Hair follicle dermal papilla cell (primary cell): ENCODE data around the gene FFAR2. TPM values are rescaled to one million over a fixed set of nuclear protein-coding genes. Genes with fewer than 3 reads are reported as not detected.

Source experiments
- small RNA-seq: library from RNA; depleted of rRNA; stranded (forward); fragments of <200 nt; gene quantifications from one replicate; pipeline ENCODE3, GENCODE V24; 2012
- total RNA-seq: library from RNA; depleted of rRNA; stranded (reverse); fragments of >200 nt; gene quantifications from 2 replicates; pipeline ENCODE4 v1.2.3, GENCODE V29; 2012

Gene FFAR2
- total RNA-seq: not detected in 2 replicates

DNA sequence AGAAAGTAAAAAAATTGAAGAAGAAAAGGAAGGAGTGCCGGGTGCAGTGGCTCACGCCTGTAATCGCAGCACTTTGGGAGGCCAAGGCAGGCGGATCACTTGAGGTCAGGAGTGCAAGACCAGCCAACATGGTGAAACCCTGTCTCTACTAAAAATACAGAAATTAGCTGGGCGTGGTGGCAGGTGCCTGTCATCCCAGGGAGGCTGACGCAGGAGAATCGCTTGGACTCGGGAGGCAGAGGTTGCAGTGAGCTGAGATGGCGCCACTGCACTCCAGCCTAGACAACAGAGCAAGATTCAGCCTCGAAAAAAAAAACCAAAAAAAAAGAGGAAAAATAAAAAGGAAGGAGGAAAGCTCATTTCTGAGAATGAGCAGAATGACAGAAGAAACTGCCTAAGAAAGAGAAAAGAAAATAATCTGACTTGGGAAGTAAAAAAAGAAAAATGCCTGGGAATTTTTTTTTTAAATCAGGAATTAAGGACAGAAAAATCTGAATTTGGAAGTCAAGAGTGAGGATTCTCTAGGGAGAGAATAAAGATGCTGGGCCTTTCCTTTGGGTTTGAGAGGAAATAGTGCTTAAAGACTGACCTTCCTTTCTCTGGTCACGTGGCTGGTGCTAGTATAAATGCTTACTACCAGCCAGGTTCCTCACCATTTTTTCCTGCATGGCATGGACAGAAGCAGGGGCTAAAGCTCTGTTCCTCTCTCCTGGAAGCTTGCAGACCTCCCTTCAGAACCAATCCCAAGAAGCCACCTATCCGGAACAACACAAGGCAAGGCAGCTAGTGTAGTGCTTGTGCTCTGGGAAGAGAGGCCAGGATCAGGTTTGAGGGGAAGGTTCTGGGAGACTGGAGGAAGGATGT lies at the start of gene FFAR2:
TSS of gene FFAR2 (plus strand) at position 652 of the 864 bp plus-strand sequence. CDS start 1,458 bp downstream, outside the sequence.

DNA sequence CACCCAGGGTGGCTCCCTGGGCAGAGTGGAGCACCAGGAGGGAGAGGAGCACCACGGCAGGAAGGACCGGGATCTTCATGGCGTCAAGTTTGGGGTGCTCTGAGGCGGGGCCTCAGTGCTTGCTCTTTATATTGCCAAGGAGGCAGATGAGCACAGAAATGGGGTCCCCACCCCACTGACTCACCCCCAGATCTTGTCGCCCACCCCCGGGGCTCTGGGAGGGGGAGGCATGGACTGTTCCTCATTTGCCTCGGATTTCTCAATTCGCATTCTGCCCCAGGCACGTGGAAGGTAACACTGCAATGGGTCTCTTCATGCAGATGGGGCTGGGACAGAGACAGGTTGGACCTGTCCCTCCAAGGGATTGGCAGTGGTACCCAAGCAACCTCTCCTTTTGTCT lies 42.3 kb downstream of the FFAR2 start, which contains the start of gene KRTDAP:
TSS of gene KRTDAP (minus strand) at position 101 of the 400 bp plus-strand sequence. CDS start at position 79, 22 bp downstream.

Small RNA genes lying within 50 kb of the gene (small RNA-seq; reads per million reads assigned to genes)
- gene RN7SL491P: not detected

Other genes starting within 250 kb of the FFAR2 start
- not detected in 2 replicates for gene FAM187B, start 219.5 kb upstream of the FFAR2 start, total RNA-seq
- 0.36 and 0.49 TPM in 2 replicates for gene LSR, start 199.3 kb upstream of the FFAR2 start, total RNA-seq
- 64.4 and 64.5 TPM in 2 replicates for gene USF2, start 179.3 kb upstream of the FFAR2 start, total RNA-seq
- under 0.01 TPM in 1 of 2 replicates, not detected in the other for gene HAMP, start 165.7 kb upstream of the FFAR2 start, total RNA-seq
- not detected in 2 replicates for gene MAG, start 156.1 kb upstream of the FFAR2 start, total RNA-seq
- not detected in 2 replicates for gene CD22, start 119.1 kb upstream of the FFAR2 start, total RNA-seq
- gene FFAR1, start 100.4 kb upstream of the FFAR2 start, total RNA-seq: not detected in 2 replicates
- not detected in 2 replicates for gene FFAR3, start 89.8 kb upstream of the FFAR2 start, total RNA-seq
- not detected in 2 replicates for gene GPR42, start 77.2 kb upstream of the FFAR2 start, total RNA-seq
- not detected in 2 replicates for gene KRTDAP, start 42.2 kb downstream of the FFAR2 start, total RNA-seq
- 5.2 and 9.2 TPM in 2 replicates for gene DMKN, start 65.4 kb downstream of the FFAR2 start, total RNA-seq
- gene SBSN, start 80.1 kb downstream of the FFAR2 start, total RNA-seq: 0.65 and 1.6 TPM in 2 replicates
- gene GAPDHS, start 85.2 kb downstream of the FFAR2 start, total RNA-seq: not detected in 2 replicates
- gene TMEM147, start 97.4 kb downstream of the FFAR2 start, total RNA-seq: 46.4 and 51.9 TPM in 2 replicates
- not detected in 2 replicates for gene ATP4A, start 115.4 kb downstream of the FFAR2 start, total RNA-seq
- gene PMIS2, start 137.9 kb downstream of the FFAR2 start, total RNA-seq: not detected in 2 replicates
- gene HAUS5, start 164.5 kb downstream of the FFAR2 start, total RNA-seq: 4.1 and 5.4 TPM in 2 replicates
- 41.4 and 46.0 TPM in 2 replicates for gene RBM42, start 180.8 kb downstream of the FFAR2 start, total RNA-seq
- 0.65 TPM in 1 of 2 replicates, not detected in the other for gene ETV2, start 193.5 kb downstream of the FFAR2 start, total RNA-seq
- gene COX6B1, start 200.1 kb downstream of the FFAR2 start, total RNA-seq: 153 and 283 TPM in 2 replicates
- gene UPK1A, start 218.3 kb downstream of the FFAR2 start, total RNA-seq: not detected in 2 replicates